MCF 10A (cell line): ENCODE results near the gene CARD8. TPM values are rescaled to one million over a fixed set of nuclear protein-coding genes. Genes with fewer than 3 reads are reported as not detected.

Experiments
- BruUV-seq: library from RNA; stranded (reverse); fragments of 400-500 nt; replicated peaks from 2 replicates; lab custom pipeline; 2021; lab: Mats Ljungman, UMichigan
- CTCF ChIA-PET: fragments of 300-600 bp; sonication (Branson Sonifier 250); formaldehyde crosslinking; extraction: SDS; loops from one replicate; lab custom pipeline; 2021; ENCODE audit warnings: antibody characterized with exemption, inconsistent platforms; lab: Yijun Ruan, JAX
- POLR2A ChIA-PET: fragments of 300-600, 350-650 bp; sonication (Branson Sonifier 250); formaldehyde crosslinking; extraction: SDS; loops from one replicate; lab custom pipeline; 2020; ENCODE audit warnings: antibody characterized with exemption, inconsistent platforms; lab: Yijun Ruan, JAX
- DNase-seq: peaks from one replicate; pipeline ENCODE4 v3.0.0-alpha.2; 2018; ENCODE audit not compliant: unreplicated experiment
- H3K27ac Mint-ChIP-seq: one replicate; pipeline ENCODE4 v1.8.0; 2022; ENCODE audit warnings: mild to moderate bottlenecking, low read depth, mixed read lengths; ENCODE audit not compliant: unreplicated experiment
- H3K27me3 Mint-ChIP-seq: one replicate; pipeline ENCODE4 v1.8.0; 2022; ENCODE audit warnings: mixed read lengths; ENCODE audit not compliant: insufficient read depth, unreplicated experiment
- H3K36me3 Mint-ChIP-seq: one replicate; pipeline ENCODE4 v1.8.0; 2022; ENCODE audit warnings: mild to moderate bottlenecking, moderate library complexity, mixed read lengths; ENCODE audit not compliant: insufficient read depth, unreplicated experiment
- H3K4me1 Mint-ChIP-seq: one replicate; pipeline ENCODE4 v1.8.0; 2022; ENCODE audit warnings: mixed read lengths; ENCODE audit not compliant: insufficient read depth, unreplicated experiment
- H3K4me3 Mint-ChIP-seq: one replicate; pipeline ENCODE4 v1.8.0; 2022; ENCODE audit warnings: mild to moderate bottlenecking, moderate library complexity, mixed read lengths; ENCODE audit not compliant: unreplicated experiment
- H3K9me3 Mint-ChIP-seq: one replicate; pipeline ENCODE4 v1.8.0; 2022; ENCODE audit warnings: mixed read lengths; ENCODE audit not compliant: unreplicated experiment
- intact Hi-C: fragments of 100-400 bp; cut with micrococcal nuclease; formaldehyde crosslinking; loops from 2 replicates; pipeline ENCODE4 v1.14.1; 2022
- total RNA-seq: library from RNA; stranded (reverse); gene quantifications from 2 replicates; pipeline ENCODE4 v1.2.3, GENCODE V29; 2022
- TF ChIP-seq, protein P1 (sequence below): fragments of 200-600 bp; IDR thresholded peaks from one replicate; pipeline ENCODE4 v1.8.0; 2022; ENCODE audit warnings: antibody characterized with exemption, mild to moderate bottlenecking; ENCODE audit not compliant: unreplicated experiment

Gene CARD8
- total RNA-seq, 1 experiment from 2014 or later, result 16.0 TPM

DNA sequence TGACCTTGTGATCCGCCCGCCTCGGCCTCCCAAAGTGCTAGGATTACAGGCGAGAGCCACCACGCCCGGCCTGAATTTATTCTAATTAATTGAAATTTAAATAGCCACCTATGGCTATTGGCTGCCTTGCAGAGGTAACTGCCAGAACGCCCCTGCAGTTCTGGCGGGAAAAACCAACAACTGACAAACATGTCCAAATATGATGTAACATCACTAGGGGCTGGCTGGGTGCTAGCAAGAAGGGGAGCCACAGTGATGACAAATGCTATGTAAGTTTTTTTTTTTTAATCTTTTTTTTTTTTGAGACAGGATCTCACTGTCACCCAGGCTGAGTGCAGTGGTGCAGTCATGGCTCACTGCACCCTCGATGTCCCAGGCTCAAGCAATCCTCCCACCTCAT is 72.4 kb downstream of the CARD8 start:
- POLR2A ChIA-PET, result no interaction called here
- H3K9me3 Mint-ChIP-seq, result no peaks in the 10 kb centered on the region

DNA sequence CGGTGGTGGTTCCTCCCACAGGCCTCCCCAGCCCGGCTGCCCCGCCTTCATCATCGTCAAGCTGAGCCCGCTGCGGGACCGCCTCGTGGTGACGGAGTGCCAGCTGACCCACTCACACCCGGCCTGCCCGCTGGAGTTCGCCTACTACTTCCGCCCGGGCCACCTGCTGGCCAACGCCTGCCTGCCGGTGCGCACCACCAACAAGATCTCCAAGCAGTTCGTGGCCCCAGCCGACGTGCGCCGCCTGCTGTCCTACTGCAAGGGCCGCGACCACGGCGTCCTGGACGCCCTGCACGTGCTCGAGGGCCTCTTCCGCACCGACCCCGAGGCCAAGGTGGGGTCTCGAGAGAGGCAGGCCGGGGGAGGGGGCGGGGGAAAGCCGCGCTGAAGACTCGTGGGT is 73.3 kb downstream of the CARD8 start:
- Mint-ChIP-seq H3K27me3 (no peaks in the 10 kb centered on the region), H3K9me3 (no peaks in the 10 kb centered on the region), H3K4me1 (no peaks in the 10 kb centered on the region), H3K4me3 (no peak overlapping the region), H3K27ac (no peak overlapping the region), H3K36me3 (no peaks in the 10 kb centered on the region)
- intact Hi-C loops, result no loop called here
- ChIA-PET POLR2A (no interaction called here), CTCF (no interaction called here)
- no peak for DNase-seq
- TF ChIP-seq, protein P1, sequence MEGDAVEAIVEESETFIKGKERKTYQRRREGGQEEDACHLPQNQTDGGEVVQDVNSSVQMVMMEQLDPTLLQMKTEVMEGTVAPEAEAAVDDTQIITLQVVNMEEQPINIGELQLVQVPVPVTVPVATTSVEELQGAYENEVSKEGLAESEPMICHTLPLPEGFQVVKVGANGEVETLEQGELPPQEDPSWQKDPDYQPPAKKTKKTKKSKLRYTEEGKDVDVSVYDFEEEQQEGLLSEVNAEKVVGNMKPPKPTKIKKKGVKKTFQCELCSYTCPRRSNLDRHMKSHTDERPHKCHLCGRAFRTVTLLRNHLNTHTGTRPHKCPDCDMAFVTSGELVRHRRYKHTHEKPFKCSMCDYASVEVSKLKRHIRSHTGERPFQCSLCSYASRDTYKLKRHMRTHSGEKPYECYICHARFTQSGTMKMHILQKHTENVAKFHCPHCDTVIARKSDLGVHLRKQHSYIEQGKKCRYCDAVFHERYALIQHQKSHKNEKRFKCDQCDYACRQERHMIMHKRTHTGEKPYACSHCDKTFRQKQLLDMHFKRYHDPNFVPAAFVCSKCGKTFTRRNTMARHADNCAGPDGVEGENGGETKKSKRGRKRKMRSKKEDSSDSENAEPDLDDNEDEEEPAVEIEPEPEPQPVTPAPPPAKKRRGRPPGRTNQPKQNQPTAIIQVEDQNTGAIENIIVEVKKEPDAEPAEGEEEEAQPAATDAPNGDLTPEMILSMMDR, result no peak
- BruUV-seq, result no TSS peak

More for the DNA sequence above, 72.4 kb downstream of the CARD8 start:
- intact Hi-C loops, result no loop called here
- Mint-ChIP-seq H3K27ac (no peak overlapping the region), H3K4me1 (no peaks in the 10 kb centered on the region), H3K4me3 (no peak overlapping the region), H3K36me3 (peaks cover 8% of the 10 kb centered on the region), H3K27me3 (no peaks in the 10 kb centered on the region)
- TF ChIP-seq, protein P1, result no peak
- BruUV-seq, result no TSS peak
- DNase-seq, result no peak
- CTCF ChIA-PET, result interaction anchor here (0.7 kb wide), 1 partner anchor 222 kb away, joined by 4 read pairs; no protein-coding TSS in a partner anchor

DNA sequence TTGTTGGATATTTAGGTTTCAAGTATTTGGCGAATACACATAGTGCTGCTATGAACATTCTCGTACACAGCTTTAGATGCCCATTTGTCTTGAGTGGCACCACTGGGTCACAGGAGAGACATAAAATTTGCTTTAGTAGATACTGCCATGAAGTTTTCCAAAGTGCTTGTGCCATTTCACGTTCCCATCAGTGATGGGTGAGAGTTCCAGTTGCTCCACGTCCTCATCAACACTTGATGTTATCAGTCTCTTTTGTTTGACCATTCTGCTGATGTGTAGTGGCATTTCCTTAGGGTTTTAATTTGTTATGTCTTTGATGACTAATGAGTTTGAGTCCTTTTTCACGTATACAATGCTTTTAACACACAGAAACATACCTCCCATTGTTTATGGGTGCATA is 74.2 kb downstream of the CARD8 start:
- H3K9me3 Mint-ChIP-seq, result no peaks in the 10 kb centered on the region
- intact Hi-C loops, result no loop called here
- TF ChIP-seq, protein P1, result no peak
- H3K4me3 Mint-ChIP-seq, result no peak overlapping the region
- BruUV-seq, result no TSS peak
- CTCF ChIA-PET, result no interaction called here
- no peaks in the 10 kb centered on the region for H3K36me3 Mint-ChIP-seq
- no peak overlapping the region for H3K27ac Mint-ChIP-seq
- no peaks in the 10 kb centered on the region for H3K27me3 Mint-ChIP-seq
- POLR2A ChIA-PET, result no interaction called here
- H3K4me1 Mint-ChIP-seq, result no peaks in the 10 kb centered on the region
- no peak for DNase-seq

DNA sequence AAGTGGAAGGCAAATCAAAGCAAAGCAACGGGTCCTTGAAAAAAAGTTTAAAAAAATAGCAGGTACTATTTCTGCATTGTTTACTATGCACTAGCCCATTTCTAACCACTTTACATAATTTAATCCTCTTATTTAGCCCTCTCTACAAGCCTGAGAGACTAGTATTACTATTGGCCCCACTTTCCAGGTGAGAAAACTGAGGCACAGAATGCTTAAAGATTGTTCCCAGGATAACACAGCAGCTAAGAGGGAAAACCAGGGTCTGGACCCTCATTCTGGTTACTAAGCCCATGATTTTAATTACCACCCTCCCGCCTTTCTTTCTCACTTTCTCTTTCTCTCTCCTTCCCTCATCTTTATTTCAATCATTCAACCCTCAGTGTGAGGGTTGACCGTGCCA is 79.5 kb downstream of the CARD8 start:
- Mint-ChIP-seq H3K4me3 (no peak overlapping the region), H3K36me3 (peaks cover 14% of the 10 kb centered on the region), H3K9me3 (no peaks in the 10 kb centered on the region), H3K27me3 (no peaks in the 10 kb centered on the region), H3K4me1 (peaks cover 3% of the 10 kb centered on the region), H3K27ac (no peak overlapping the region)
- ChIA-PET POLR2A (no interaction called here), CTCF (interaction anchor here (0.7 kb wide), 1 partner anchor 24 kb away, joined by 3 read pairs; no protein-coding TSS in a partner anchor)
- BruUV-seq, result no TSS peak
- TF ChIP-seq, protein P1, result no peak
- intact Hi-C loops, result no loop called here
- no peak for DNase-seq
